ENCODE results near the gene DENND1A. TPM values are rescaled to one million over a fixed set of nuclear protein-coding genes. Genes with fewer than 3 reads are reported as not detected.

The DENND1A gene
- total RNA-seq, 1 experiment from 2014 or later = 13.0 TPM

DNA sequence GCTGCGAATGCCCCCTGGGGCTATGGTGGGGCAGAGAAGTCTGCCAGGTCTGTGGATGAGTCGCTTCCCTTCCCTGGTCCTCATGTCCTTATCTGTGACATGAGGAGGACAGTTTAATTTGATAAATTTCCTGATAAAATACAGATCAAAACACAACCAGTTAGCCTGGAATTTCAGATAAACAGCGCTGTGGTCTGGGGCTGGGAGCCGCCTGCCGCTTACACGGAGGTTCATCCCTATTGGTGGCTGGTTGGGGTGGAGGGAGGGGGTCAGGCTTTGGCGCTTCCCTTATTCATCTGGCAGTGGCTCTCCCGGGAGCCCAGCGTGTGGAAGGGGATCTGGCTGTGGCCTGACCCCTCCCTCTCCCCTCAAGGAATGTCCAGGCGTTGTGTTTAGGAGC is 556.0 kb downstream of the DENND1A start:
- no peaks in the 10 kb centered on the region for H3K4me1 Mint-ChIP-seq (ENCODE audit: low read depth, unreplicated experiment)
- peaks cover 52% of the 10 kb centered on the region for H3K27me3 Mint-ChIP-seq (ENCODE audit: unreplicated experiment)
- TF ChIP-seq CTCF (IDR thresholded peaks at IDR 0.05; ENCODE audit: unreplicated experiment) = no peak
- H3K27ac Mint-ChIP-seq (ENCODE audit: unreplicated experiment) = no peak overlapping the region
- H3K4me3 Mint-ChIP-seq (ENCODE audit: low read depth, unreplicated experiment) = no peak overlapping the region
- peaks cover 9% of the 10 kb centered on the region for H3K36me3 Mint-ChIP-seq (ENCODE audit: insufficient read depth, unreplicated experiment)
- DNase-seq = no peak
- intact Hi-C loops (cut with micrococcal nuclease; ENCODE audit: unreplicated experiment) = no loop called here
- CTCF ChIA-PET = no interaction called here
- no peaks in the 10 kb centered on the region for H3K9me3 Mint-ChIP-seq (ENCODE audit: low read depth, unreplicated experiment)
- no TSS peak for BruUV-seq (replicated peaks)

- intact Hi-C loops (cut with micrococcal nuclease; ENCODE audit: unreplicated experiment) = no loop called here
- Mint-ChIP-seq H3K4me1 (ENCODE audit: low read depth, unreplicated experiment) (no peaks in the 10 kb centered on the region), H3K36me3 (ENCODE audit: insufficient read depth, unreplicated experiment) (peaks cover 9% of the 10 kb centered on the region), H3K27ac (ENCODE audit: unreplicated experiment) (no peak overlapping the region), H3K9me3 (ENCODE audit: low read depth, unreplicated experiment) (no peaks in the 10 kb centered on the region), H3K27me3 (ENCODE audit: unreplicated experiment) (peaks cover 57% of the 10 kb centered on the region), H3K4me3 (ENCODE audit: low read depth, unreplicated experiment) (no peak overlapping the region)
- no peak for TF ChIP-seq CTCF (IDR thresholded peaks at IDR 0.05; ENCODE audit: unreplicated experiment)
- CTCF ChIA-PET = no interaction called here
- BruUV-seq (replicated peaks) = no TSS peak
- DNase-seq = no peak
Observed at GRCh38 chr9:123373447-123373923, 556.4 kb downstream of the DENND1A start.

DNA sequence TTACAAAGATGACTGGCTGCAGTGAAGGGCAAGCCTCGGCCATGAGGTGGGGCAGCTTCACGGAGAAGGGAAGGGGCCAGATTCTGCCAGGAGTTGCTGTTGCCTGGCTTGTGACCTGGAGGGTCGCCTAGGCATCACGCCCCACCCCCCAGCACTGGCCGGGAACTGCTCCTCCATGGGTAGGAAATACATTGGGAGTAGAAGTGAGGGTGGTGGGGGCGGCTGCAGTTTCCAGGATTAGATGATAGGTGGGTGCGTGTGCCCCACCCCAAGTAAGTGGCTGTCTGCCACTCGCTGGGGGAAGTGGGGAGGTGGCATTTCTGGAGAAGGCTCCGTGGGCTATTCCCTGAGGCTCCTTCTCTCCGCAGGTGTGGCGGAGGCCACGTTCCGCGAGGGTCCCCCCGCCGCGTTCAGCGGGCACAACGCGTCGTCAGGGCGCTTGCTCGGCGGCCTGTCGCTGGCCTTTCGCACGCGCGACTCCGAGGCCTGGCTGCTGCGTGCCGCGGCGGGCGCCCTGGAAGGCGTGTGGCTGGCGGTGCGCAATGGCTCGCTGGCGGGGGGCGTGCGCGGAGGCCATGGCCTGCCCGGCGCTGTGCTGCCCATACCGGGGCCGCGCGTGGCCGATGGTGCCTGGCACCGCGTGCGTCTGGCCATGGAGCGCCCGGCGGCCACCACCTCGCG is 557.0 kb downstream of the DENND1A start:
- DNase-seq = no peak
- no peak overlapping the region for H3K4me3 Mint-ChIP-seq (ENCODE audit: low read depth, unreplicated experiment)
- no peak for TF ChIP-seq CTCF (IDR thresholded peaks at IDR 0.05; ENCODE audit: unreplicated experiment)
- intact Hi-C loops (cut with micrococcal nuclease; ENCODE audit: unreplicated experiment) = no loop called here
- H3K27ac Mint-ChIP-seq (ENCODE audit: unreplicated experiment) = no peak overlapping the region
- no TSS peak for BruUV-seq (replicated peaks)
- H3K4me1 Mint-ChIP-seq (ENCODE audit: low read depth, unreplicated experiment) = no peaks in the 10 kb centered on the region
- H3K27me3 Mint-ChIP-seq (ENCODE audit: unreplicated experiment) = peaks cover 63% of the 10 kb centered on the region
- H3K9me3 Mint-ChIP-seq (ENCODE audit: low read depth, unreplicated experiment) = no peaks in the 10 kb centered on the region
- peaks cover 9% of the 10 kb centered on the region for H3K36me3 Mint-ChIP-seq (ENCODE audit: insufficient read depth, unreplicated experiment)
- CTCF ChIA-PET = no interaction called here

DNA sequence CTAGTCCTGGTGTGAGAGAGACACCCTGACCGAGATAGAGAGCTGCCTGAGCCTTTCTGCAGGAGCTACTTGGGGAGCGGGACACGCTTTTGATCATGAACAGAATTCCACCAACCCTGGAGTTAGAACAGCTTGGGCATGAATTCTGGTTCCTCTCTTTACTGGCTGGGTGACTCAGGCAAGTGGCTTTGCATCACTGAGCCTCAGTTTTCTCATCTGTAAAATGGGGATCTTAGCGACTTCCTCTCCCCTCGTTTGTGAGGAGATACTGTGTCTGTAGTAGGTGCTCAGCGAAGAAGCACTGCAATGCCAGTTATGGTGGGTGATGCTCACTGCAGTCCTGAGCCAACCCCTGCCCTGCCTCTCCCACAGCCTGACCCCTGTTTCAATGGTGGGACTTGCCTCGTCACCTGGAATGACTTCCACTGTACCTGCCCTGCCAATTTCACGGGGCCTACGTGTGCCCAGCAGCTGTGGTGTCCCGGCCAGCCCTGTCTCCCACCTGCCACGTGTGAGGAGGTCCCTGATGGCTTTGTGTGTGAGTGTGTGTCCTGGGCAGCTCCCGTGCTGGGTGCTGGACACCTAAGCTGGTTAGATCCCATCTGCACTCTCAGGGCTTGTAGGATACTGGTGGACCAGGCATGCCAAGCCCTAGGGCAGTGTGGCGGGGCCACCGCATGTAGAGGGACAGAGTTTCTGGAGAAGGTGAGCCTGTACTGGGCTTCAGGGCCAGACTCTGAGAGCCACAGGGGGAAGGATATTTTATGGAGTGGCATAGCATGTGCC is 557.9 kb downstream of the DENND1A start:
- H3K9me3 Mint-ChIP-seq (ENCODE audit: low read depth, unreplicated experiment) = no peaks in the 10 kb centered on the region
- CTCF ChIA-PET = no interaction called here
- TF ChIP-seq CTCF (IDR thresholded peaks at IDR 0.05; ENCODE audit: unreplicated experiment) = no peak
- H3K4me1 Mint-ChIP-seq (ENCODE audit: low read depth, unreplicated experiment) = no peaks in the 10 kb centered on the region
- intact Hi-C loops (cut with micrococcal nuclease; ENCODE audit: unreplicated experiment) = no loop called here
- peaks cover 71% of the 10 kb centered on the region for H3K27me3 Mint-ChIP-seq (ENCODE audit: unreplicated experiment)
- no peak for DNase-seq
- no TSS peak for BruUV-seq (replicated peaks)
- no peak overlapping the region for H3K27ac Mint-ChIP-seq (ENCODE audit: unreplicated experiment)
- H3K4me3 Mint-ChIP-seq (ENCODE audit: low read depth, unreplicated experiment) = no peak overlapping the region
- peaks cover 9% of the 10 kb centered on the region for H3K36me3 Mint-ChIP-seq (ENCODE audit: insufficient read depth, unreplicated experiment)

All from Calu3 (cell line).